ENCODE measurements around the gene ATP2C2.
"Not testable (repeated sequence)": the region's sequence is repeated elsewhere in the genome, so short reads cannot be mapped to it uniquely, and the experiment has no call there.

ATP2C2 gene

DNA sequence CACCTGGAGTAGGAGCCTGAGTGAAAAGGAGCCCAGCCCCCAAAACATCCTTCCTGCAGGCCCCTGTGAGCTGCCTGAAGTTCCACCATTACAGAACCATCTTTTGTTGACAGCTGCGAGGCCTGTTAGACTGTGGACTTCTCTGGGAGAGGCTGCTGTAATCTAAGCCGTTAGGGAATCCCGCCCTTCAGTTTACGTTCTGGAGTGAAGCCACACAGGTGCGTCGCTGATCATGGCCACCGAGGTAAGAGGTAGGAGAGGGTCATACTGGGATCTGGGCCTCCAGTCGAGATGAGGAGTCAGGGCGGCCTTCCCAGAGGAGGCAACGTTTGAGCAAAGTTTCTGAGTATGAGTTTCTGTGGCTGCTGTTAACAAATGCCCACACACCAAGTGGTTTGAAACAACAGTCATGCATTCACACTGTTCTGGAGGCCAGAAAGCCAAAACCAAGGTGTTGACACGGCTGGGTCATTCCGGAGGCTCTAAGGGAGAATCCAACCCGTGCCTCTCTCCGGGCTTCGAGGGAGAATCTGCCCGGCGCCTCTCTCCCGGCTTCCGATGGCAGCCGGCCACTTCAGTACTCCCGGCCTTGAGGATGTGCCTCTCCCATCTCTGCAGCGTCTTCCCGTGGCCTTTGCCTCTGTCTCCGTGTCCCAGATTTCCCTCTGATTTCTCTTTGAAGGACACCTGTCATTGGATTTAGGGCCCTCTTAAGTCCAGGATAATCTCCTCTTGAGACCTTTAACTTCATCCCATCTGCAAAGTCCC lies 26.6 kb upstream of the ATP2C2 start:
- DNase-seq (ENCODE audit: low spot score) = no peak

DNA sequence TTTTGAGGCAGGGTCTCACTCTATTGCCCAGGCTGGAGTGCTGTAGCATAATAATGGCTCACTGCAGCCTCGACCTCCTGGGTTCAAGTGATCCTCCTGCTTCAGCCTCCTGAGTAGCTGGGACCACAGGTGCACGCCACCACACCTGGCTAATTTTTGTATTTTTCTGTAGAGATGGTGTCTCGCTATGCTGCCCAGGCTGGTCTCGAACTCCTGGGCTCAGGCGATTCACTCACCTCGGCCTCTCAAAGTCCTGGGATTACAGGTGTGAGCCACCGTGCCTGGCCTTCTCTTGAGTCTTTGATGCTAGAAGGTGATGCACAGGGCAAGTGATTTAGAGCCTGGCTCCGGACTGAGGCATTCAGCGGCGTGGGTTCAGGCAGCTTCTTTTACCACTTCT lies 24.5 kb upstream of the ATP2C2 start:
- DNase-seq (ENCODE audit: low spot score) = not testable (repeated sequence)

GRCh38 chr16:84344781-84345180 lies 23.6 kb upstream of the ATP2C2 start:
- DNase-seq (ENCODE audit: low spot score) = no peak

DNA sequence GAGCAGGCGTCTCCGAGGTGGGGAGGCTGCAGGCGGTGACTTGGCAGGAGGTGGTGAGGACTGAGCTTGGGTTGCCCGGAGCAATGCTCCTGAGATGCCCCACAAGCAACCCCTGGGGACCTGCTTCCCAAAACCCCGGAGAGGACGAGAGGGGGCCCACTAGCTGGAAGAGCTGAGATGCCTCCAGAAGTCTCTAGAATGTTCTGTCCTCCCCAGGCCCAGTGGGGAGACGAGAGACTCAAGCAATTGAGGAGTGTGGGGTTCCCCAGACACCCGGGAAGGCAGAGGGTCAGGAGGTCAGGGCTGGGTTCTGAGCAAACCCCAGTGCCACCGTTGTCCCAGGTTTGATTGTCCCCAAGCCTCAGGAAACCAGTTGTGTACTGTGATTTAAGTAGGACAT lies 21.2 kb upstream of the ATP2C2 start:
- DNase-seq (ENCODE audit: low spot score) = no peak

DNA sequence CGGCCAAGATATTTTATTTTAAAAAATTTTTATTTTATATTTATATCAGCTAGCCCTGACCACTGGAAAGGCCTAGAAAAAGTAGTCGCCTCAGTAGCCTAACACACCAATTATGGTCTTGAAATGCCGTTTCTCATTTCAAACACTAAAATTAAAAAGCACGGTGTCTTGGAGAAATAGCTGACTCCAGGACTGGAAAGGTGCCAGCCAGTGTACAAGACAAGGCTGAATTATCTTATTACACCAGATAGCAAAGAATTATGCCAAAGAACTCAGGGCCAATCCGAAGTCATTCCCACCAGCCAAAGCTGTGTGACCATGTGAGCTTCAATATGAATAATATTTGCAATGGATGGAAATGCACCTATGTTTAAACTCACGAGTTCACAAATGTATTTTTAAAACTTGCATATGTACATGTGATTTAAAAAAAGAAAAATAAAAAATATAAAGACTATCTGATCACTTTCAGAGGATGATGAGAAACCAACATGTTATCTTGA lies 19.9 kb upstream of the ATP2C2 start:
- no peak for DNase-seq (ENCODE audit: low spot score)

GRCh38 chr16:84349862-84350684 lies 18.3 kb upstream of the ATP2C2 start:
- DNase-seq (ENCODE audit: low spot score) = no peak

- no peak for DNase-seq (ENCODE audit: low spot score)
Measured at GRCh38 chr16:84350685-84351400, 17.5 kb upstream of the ATP2C2 start.

GRCh38 chr16:84351630-84352029 lies 16.7 kb upstream of the ATP2C2 start:
- DNase-seq (ENCODE audit: low spot score) = no peak

DNA sequence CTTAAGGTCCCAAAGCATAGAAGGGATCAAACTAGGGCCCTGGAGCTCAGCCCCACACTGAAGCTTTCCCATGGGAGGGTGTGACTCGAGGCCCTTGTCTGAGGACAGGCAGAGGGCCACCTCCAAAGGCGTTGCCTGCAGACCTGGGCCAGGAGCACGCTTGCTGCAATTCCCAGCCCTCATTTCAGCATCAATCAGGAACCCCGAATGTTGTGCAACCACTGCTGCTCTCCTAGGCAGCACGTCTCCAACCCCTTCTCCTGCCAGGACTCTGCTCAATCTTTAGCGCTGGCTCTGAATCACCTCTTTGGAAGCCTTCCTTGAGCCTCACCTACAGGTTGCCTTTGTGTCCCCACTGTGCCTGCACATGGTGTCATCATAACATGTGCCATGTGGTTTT lies 14.0 kb upstream of the ATP2C2 start:
- DNase-seq (ENCODE audit: low spot score) = no peak

GRCh38 chr16:84355149-84355548 lies 13.2 kb upstream of the ATP2C2 start:
- no peak for DNase-seq (ENCODE audit: low spot score)

DNA sequence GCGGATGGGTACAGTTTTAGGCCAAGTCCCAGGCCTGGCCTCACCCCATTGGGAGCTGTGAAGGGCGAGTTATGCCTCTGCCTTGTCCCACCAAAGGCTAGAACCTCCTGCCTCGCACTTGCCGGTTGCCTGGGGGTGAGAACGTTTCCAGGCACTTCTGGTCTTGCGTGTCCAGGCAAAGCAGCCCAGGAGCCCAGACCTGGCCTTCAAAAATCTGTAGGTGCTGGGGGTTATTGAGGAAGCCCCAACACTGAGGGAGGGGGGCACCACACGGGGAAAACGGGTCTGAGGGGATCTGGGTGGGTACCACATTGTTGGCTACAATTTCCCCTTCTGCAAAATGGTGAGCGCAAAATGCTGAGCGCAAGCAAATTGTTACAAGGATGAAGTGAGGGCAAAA lies 12.2 kb upstream of the ATP2C2 start:
- DNase-seq (ENCODE audit: low spot score) = no peak

GRCh38 chr16:84356591-84357116 lies 11.7 kb upstream of the ATP2C2 start:
- DNase-seq (ENCODE audit: low spot score) = no peak

DNA sequence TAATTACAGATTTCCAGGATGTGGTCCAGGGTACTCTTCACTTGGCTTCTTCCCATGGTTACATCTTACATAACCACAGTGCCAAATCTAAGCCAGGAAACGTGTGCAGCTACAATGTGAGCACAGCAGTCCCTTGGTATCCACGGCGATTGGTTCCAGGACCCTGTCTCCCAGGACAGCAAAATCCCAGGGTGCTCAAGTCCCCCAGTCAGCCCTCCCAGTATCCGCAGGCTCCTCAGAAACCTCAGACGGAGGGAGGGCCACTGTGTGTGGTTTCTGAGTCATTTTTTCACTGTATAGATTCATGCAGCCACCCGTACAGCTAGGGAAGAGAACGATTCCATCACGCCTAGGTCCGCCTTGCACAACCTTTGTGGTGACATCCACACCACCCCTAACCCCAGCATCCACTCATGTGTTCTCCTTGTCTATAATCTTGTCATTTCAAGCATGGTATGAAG lies 11.1 kb upstream of the ATP2C2 start:
- DNase-seq (ENCODE audit: low spot score) = no peak

- DNase-seq (ENCODE audit: low spot score) = no peak
Measured at GRCh38 chr16:84358601-84359295, 9.6 kb upstream of the ATP2C2 start.

DNA sequence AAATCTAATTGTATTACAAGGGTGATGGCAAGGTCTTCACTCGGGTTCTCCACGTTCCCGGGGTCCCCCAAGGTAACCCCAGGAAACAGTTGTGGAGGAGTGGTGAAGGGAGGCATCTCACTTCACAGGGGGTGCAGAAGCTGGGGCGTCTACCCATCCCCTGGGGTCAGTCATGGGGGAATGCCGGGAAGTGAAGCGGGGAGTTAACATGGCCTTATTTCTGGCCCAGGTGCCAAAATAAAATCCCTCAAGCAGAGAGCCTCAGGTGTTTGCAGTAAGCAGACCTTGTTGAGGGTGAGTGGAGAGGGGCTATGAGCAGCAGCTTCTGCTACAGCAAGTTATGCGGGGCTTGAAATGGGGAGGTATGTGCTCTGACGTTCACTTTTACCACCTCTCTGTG lies 9.0 kb upstream of the ATP2C2 start:
- no peak for DNase-seq (ENCODE audit: low spot score)

DNA sequence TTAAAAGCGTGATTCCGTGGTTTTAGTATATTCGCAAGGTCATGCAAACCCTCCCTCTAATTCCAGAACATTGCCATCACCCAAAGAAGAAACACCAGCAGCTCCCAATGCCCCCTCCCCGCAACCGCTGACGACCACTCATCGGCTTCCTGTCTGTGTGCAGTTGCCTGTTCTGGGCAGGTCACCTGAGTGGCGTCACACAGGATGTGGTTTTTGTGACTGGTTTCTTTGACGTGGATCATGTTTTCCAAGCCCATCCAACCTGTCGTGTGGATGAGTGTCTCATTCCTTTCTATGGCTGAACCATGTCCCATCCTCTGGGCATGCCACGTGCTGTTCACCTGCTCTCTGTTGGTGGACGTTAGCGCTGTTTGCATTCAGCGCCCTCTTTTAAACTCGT lies 8.2 kb upstream of the ATP2C2 start:
- DNase-seq (ENCODE audit: low spot score) = no peak

DNA sequence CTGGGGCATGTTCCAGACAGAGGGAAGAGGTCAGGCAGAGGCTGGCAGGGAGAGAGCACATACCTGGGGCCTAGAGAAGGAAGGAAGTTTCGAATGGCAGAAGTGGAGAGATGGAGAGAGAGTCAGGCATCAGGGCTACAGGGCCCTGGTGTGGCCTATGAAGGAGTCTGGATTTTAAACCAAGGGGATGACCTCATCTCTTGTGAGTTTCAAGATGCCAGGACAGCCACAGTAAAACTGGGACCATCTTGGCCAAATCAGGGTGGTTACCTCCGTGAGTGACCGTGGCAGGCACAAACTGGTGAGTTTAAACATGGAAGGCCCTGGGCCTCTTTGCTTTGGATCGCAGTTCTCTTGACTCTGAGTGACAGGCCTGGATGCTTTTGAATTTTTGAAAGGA lies 7.6 kb upstream of the ATP2C2 start:
- no peak for DNase-seq (ENCODE audit: low spot score)

DNA sequence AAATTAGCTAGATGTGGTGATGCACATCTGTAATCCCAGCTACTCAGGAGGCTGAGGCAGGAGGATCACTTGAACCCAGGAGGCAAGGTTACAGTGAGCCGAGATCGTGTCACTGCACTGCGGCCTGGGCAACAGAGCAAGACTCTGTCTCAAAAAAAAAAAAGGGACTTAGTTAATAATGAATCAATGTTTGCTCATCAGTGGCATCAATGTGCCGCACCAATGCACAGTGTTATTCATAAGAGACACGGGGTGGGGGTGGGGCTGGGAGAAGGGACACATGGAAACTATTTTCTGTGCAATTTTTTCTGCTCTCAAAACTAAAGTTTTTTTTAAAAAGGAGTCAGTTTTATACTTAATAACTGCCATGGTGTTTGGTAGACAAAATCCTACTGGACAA lies 6.8 kb upstream of the ATP2C2 start:
- no peak for DNase-seq (ENCODE audit: low spot score)

- no peak for DNase-seq (ENCODE audit: low spot score)
Measured at GRCh38 chr16:84362471-84362941, 5.8 kb upstream of the ATP2C2 start.

DNA sequence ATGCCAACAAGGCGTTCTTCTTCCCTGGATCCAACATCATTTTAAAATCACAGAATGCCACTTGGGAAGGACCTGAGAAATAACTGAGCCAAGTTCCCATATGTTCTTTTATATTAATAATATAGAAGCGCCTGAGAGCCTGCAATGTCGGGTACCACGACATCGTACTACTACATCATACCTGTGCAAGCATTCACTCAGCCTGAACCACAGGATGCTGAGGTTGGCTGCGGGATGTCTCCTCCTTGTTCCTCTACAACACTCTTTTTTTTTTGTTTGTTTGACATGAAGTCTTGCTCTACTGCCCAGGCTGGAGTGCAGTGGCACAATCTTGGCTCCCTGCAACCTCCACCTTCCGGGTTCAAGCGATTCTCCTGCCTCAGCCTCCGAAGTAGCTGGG lies 2.1 kb upstream of the ATP2C2 start:
- no peak for DNase-seq (ENCODE audit: low spot score)

DNA sequence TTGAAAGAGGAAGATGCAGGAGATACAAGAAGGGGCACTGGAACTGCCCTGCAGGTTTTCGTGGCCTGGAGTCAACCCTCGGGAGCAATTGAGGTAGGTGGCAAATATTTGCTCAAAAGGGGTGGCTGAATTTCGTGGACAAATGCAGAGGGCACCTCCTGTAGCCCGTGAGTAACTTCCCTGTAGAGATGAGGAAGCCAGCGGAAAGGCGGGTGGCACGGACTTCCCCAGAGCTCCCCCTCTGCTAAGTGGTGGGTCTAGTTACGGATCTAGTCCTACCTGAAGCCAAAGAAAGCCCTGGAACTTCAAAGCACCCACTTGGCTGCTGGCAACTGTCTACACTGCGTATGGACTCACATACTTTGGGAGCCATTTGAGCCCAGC lies 1.0 kb upstream of the ATP2C2 start:
- DNase-seq (ENCODE audit: low spot score) = no peak

Data from AG08396 (cell line).